Measurements from ENCODE around the gene PIP5KL1. TPM values are rescaled to one million over a fixed set of nuclear protein-coding genes. Genes with fewer than 3 reads are reported as not detected.

The PIP5KL1 gene
- total and polyA plus RNA-seq, 2 donors (not counting 3 experiments of a cell fraction or from before 2014, with no cell fraction given): 1.5 to 2.9 TPM

GRCh38 chr9:127872369-127873222 lies 58.0 kb downstream of the PIP5KL1 start:
- ChIA-PET CTCF (interaction anchor here (0.6 to 1.0 kb wide), 2 partner anchors 49 to 390 kb away, joined by 3 read pairs; no protein-coding TSS in a partner anchor), POLR2A (no interaction called here)
- no peak for FAIRE-seq
- intact Hi-C loops (cut with micrococcal nuclease) (no loop called here), dilution Hi-C loops (cut with MboI; ENCODE audit: extremely low pct_ligation_motif_present, low sequenced_read_pairs) (no loop called here)
- no peaks in the 10 kb centered on the region for H3K9me1 ChIP-seq (replicated peaks; ENCODE audit: control insufficient read depth, extremely low read depth, insufficient read depth, low read length)
- no peak for TF ChIP-seq EZH2 (IDR thresholded peaks at IDR 0.05; ENCODE audit: borderline replicate concordance, low read depth, low read length, severe bottlenecking)
- no peak for TF ChIP-seq MYC (IDR thresholded peaks at IDR 0.05; ENCODE audit: low read depth, low read length)
- TF ChIP-seq MAX (IDR thresholded peaks at IDR 0.05; ENCODE audit: insufficient read depth, insufficient read length): no peak
- TF ChIP-seq GATA2 (IDR thresholded peaks at IDR 0.05; ENCODE audit: insufficient read depth, insufficient read length, low read depth, low read length): no peak
- no peak for TF ChIP-seq POLR2AphosphoS5 (IDR thresholded peaks at IDR 0.05; ENCODE audit: insufficient read depth, low read depth, low read length)
- no peak for TF ChIP-seq POLR2A (IDR thresholded peaks at IDR 0.05; ENCODE audit: low read depth, low read length)
- TF ChIP-seq JUN (IDR thresholded peaks at IDR 0.05; ENCODE audit: borderline replicate concordance, insufficient read depth, insufficient read length, low read depth): no peak
- no peak for TF ChIP-seq FOS (IDR thresholded peaks at IDR 0.05; ENCODE audit: borderline replicate concordance, insufficient read depth, low read length)
- no peak for TF ChIP-seq CTCF (IDR thresholded peaks at IDR 0.05; ENCODE audit: extremely low read depth in 1 of 2, insufficient read depth in 1 of 2, low read depth in 1 of 2, low read length in 2 of 2)
- no peaks in the 10 kb centered on the region for H3K9me3 ChIP-seq (replicated peaks; ENCODE audit: control insufficient read depth, insufficient read depth, low read length)
- H4K20me1 ChIP-seq (replicated peaks; ENCODE audit: control insufficient read depth, extremely low read depth, insufficient read depth, low read length): no peaks in the 10 kb centered on the region
- H3K4me2 ChIP-seq (ENCODE audit: insufficient read depth, low read length): no peak overlapping the region
- H2AFZ ChIP-seq (ENCODE audit: low read depth, low read length): no peak overlapping the region
- no TSS peak for BruUV-seq (replicated peaks)
- H3K27me3 ChIP-seq (ENCODE audit: control insufficient read depth in 2 of 2, insufficient read depth in 2 of 2, low read length in 2 of 2): no peaks in the 10 kb centered on the region
- peaks cover 18% of the 10 kb centered on the region for H3K79me2 ChIP-seq (ENCODE audit: control insufficient read depth, insufficient read depth, low read length)
- no peak overlapping the region for H3K27ac ChIP-seq (ENCODE audit: insufficient read depth, low read depth, low read length)
- no peak overlapping the region for H3K9ac ChIP-seq (replicated peaks; ENCODE audit: extremely low read depth, insufficient read depth, low read length)
- peaks cover 0 to 20% of the 10 kb centered on the region in 2 experiments for H3K36me3 ChIP-seq (ENCODE audit: control insufficient read depth in 2 of 2, extremely low read depth in 1 of 2, insufficient read depth in 2 of 2, low read length in 2 of 2)
- H3K4me3 ChIP-seq (replicated peaks in 1 of 3; ENCODE audit: insufficient read depth in 1 of 3, low read depth in 1 of 3, low read length in 3 of 3): no peak overlapping the region
- no peak for DNase-seq (ENCODE audit: low read depth, low spot score)
- peaks cover 21% of the 10 kb centered on the region for H3K4me1 ChIP-seq (ENCODE audit: control insufficient read depth, extremely low read depth, insufficient read depth, low read length)

Measured in endothelial cell of umbilical vein (primary cell).